Raji (cell line): ENCODE data around the gene SNRPD2.

ENCODE experiments used
- POLR2A ChIP-seq: IDR thresholded peaks from 2 replicates; pipeline ENCODE4 v1.6.1; 2011; ENCODE audit warnings: low read depth, low read length, control low read depth; ENCODE audit not compliant: insufficient read depth

SNRPD2 gene

GRCh38 chr19:45643927-45644771 lies 47.6 kb downstream of the SNRPD2 start:
- TF ChIP-seq POLR2A: no peak

GRCh38 chr19:45643024-45643926 lies 48.5 kb downstream of the SNRPD2 start:
- TF ChIP-seq POLR2A: peak; percentile 44; the same call in 1 of the 2 replicates

- TF ChIP-seq POLR2A: peak; percentile 90
These were observed 50.3 kb downstream of the SNRPD2 start for GRCh38 chr19:45641274-45642105.

GRCh38 chr19:45640849-45641273 lies 50.9 kb downstream of the SNRPD2 start:
- TF ChIP-seq POLR2A: no peak

- no peak for TF ChIP-seq POLR2A
These were observed 52.6 kb downstream of the SNRPD2 start, which contains the start of gene EML2 for GRCh38 chr19:45638930-45639729. Gene EML2, minus strand, starts transcription at chr19:45639397. Its CDS starts 21 bp downstream, at chr19:45639376.

- TF ChIP-seq POLR2A: no peak
These were observed 53.7 kb downstream of the SNRPD2 start for GRCh38 chr19:45637890-45638667.
